NCI-H1092 (cell line): ENCODE results near the gene TNPO1.

ENCODE experiments used
- DNase-seq: peaks from one replicate; lab custom pipeline; 2025; lab: John Stamatoyannopoulos, UW

The TNPO1 gene

DNA sequence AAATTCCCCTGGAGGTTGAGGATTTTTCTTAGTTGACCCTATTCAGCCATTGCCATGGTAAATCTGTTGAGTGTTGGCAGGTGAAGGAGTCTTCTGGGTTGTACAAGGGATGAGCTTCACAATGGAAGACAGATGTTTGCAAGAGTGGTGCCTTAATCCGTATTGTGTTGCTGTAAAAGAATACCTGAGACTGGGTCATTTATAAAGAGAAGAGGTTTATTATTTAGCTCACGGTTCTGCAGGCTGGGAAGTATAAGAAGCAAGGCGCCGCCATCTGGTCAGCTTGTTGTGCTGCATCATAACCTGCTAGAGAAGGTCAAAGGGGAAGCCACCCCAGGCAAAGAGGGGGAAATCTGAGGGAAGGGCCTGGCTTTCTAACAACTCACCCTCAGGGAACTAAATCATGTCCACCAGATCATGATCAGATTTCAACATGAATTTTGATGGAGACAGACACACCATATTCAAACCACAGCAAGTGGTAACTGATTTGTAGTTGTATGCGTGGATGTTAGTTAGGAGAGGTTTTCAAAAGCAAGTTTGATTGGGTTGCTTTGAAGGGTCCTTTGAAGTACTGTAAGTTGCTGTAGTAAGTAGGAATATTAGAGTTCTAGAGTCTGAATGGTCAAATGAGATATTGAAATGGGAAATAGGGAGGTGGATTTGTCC is 2.5 kb downstream of the TNPO1 start:
- DNase-seq, result peak; percentile 22

DNA sequence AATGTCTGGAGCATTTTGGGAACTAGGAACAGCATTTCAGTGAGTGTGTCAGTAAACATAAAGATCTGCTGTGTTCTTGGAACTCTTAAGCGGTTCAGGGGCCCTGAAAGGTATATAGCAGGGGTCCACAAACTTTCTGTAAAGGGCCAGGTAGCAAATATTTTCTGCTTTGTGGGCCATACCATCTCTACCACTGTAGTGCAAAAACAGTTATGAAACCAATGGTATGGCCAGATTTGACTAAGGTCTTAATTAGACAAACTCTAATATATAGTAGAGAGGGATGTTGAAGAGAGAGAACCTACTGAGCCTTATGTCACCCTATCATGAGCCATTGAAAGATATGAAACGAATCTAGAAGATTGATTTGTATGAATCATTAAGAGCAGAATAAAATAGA is 5.3 kb downstream of the TNPO1 start:
- DNase-seq, result no peak

DNA sequence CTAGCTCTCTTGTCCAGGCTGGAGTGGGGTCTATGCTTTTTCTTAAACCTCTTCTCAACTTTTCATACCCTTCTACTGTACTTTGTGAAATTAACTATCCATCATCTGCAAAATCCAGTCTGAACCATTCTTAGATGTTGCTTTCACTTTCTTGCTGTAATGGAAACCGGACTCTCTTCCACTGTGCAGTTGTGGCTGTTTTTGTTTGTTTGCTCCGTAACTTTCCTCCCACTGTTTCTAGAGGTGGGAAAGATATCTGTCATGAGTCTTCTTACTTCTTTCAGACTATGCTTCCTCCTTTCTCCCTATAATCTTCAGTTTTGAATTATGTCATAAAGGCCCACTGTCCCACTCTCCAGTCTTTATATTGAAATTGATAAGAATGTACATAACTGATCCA is 6.5 kb downstream of the TNPO1 start:
- DNase-seq, result no peak

DNA sequence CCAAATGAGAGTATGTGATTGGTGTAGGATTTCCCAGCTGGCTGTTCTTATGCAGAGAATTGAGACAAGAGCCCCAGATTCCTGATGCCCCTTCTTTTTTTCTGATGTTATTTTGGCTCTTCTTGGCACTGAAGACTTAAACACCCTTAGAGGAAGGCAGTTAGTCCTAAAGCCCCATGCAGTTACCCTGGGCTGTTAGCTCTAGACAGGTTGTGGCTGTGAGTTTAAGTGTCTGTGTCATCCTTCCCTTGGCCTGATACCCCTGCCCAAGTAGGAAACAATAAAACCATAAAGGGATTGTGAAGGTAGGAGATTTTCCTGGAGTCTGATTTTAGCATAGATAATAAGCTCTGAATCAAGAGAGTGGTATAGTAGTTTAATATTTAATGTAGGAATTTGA is 13.2 kb downstream of the TNPO1 start:
- DNase-seq, result no peak

DNA sequence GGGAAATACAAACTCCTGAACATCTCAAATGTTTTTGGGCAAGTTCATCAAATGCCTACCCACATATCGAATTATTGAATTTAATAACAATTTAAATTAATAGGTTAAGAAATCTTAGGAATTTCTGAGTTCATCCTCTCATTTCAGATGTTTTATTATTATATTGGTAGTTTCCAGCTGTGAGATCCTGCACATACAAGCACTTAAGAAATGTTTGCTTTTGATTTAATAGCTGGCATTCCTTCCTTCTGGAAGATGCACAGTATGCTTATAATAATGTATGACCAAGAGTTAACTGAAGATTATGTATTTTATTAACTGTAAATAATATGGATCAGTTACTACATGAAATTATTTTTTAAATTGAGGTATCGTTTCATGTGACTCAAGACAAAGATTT is 13.9 kb downstream of the TNPO1 start:
- DNase-seq, result no peak

DNA sequence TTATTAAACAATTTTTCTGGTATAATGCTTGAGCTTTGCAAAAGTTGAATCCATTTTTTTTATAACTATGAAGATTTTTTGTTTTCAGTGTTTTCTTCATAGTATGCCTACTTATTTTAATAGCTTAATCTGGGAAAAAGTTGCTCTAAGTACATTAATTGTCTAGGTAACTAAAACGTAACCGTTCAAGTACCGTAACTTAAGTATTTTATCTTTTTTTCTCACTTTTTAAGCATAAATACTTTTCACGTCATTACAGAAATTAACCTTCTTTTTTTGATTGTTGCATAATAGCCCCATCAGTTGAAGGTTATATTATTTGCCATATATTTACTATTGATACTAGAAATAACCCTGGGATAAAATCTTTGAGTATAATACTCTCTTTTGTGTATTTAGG is 15.2 kb downstream of the TNPO1 start:
- no peak for DNase-seq

DNA sequence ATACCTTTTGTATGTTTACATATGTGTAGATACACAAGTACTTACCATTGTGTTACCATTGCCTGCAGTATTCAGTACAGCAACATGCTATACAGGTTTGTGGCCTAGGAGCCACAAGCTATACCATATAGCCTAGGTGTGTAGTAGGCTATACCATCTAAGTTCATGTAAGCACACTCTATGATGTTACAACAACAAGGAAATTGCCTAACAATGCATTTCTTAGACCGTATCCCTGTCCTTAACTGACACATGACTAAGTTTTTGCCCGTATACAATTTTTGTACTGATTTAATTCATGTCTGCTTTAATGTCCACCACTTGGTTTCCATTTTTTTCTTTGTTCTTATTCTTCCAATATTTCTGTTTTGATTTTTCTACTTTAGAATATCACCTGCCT is 18.5 kb downstream of the TNPO1 start:
- no peak for DNase-seq

DNA sequence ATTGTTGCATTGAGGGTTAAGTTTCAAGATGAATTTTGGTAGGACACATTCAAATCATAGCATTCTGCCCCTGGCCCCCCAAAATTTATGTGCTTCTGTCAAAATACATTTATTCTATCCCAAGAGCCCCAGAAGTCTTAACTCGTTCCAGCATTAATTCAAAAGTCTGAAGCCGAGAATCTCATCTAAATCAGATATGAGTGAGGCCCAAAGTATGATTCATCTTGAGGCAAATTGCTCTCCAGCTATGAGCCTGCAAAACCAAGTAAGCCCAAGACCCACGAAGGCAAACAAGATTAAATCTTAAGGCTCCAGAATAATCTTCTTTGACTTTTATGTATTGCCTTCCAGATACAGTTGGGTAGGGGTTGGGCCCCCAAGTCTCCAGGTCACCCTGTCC is 19.2 kb downstream of the TNPO1 start:
- no peak for DNase-seq

DNA sequence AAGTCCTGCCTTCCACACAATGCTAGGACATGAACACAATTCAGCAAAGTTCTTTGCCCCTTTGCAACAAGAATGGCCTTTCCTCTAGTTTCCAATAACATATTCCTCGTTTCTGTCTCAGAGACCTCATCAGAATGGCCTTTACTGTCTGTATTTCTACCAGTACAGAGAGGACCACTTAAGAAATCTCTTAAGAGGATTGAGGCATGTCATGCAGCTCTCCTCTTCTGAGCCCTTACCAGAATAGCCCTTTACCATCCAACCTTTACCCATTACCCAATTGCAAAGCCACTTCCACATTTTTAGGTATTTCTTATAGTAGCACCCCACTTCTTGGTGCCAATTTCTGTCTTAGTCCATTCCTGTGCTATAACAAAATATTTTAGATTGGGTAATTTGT is 20.3 kb downstream of the TNPO1 start:
- no peak for DNase-seq

DNA sequence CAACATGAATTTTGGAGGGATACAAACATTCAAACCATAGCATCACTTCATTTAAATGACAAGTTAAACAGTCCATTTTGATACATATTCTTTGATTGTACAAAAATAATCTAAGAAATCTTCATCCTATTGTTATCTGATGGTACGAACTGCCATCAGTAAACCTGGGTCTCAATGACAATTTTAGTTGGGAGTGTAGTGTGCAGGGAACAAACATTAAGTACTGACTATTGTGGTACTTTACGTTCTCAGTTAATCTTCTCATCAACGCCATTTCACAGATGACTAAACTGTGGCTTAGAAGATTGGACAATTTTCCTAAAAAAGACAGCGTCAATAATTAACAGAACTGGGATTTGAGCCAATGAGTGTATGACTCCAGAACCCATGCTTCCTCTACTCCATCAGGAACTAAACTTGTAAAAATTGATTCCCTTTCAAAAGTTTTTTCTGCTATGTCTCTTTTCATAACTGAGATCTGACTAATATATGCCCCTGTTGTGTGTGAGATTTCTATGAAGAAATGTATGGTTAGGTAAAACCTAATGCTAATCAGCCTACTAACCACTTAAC is 21.1 kb downstream of the TNPO1 start:
- DNase-seq, result no peak

DNA sequence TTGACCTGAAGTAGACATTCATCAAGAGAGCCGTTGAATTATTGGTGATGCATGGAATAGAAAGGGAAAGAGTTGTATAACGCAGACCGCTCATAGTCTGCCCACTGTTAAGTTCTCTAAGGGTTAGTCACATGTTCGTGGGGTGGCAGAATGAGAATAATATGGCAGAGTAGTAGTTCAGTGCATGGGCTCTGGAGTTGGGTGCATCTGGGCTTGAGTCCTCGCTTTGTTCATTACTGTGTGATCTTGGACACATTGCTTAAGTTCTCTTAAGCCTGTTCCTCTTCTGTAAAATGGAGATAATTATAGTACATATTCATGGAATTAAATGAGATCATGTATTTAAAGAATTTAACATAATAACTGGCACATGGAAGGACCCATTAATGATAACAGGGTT is 23.6 kb downstream of the TNPO1 start:
- no peak for DNase-seq

DNA sequence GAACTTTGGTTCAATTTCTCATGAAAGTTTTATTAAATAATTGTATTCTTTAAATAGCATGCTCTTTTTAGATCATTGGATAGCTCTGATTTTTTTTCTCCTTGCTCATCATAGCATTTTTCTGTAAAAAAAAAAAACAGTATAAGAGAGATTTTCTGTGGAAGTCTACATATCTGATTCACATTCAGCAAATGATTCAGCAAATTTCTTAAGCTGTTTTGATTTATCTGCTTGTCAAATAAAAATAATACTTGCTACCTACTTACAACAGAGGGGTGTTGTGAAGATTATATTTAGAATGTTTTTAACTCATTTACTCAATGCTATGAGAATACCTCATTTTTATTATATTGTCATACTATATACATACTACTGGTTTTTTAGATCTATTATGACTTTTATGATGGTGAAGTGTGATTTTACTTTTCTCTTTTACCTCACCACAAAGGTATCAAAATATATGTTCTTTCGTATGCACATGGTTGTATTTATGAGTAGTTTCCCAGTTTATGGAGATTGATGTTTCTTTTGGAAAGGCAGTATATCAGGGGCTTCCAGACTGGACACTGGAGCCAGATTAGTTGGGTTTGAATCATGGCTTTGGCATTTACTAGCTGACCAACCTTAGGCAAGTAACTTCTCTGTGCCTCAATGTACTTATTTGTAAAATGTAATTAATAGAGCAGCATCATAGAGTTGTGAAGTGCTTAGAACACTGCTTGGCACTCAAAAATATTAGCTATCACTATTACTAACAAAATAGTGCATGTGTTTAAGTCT is 25.5 kb downstream of the TNPO1 start:
- DNase-seq, result no peak

DNA sequence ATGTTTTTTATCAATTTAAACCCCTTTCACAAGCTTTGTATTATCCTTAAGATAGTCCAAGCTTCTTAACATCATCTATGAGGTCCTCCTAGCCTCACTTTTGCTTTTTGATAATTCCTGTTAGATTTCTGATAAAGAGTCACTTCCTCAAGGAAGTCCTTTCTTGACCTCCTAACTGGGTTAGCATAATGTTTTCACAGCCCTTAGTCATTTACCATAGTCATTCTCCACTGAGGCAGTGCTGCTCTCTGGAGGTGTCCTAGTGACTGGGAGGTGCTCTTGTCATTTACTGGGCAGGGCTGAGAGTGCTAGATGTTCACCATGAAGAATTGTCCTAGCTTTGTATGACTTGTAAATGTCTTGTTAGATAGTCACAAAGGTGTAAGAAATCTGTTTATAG is 26.4 kb downstream of the TNPO1 start:
- DNase-seq, result no peak

DNA sequence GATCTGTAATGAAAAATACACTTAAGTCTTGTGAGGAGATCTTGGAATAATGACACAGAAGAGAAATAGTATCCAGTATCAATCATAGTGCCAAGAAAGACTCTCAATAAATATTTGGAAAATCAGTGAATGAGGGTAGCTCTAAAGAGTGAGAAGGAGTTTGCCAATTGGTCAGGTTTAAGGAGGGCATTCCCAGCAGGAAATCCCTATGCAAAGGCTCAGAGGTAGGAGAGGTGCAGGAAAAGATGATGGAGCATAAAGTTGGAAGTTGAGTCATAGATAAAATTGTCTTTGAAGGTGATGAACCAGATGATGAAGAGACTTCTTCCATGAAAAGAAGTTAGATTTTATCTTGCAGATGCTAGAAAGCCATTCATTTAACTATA is 27.8 kb downstream of the TNPO1 start:
- no peak for DNase-seq

DNA sequence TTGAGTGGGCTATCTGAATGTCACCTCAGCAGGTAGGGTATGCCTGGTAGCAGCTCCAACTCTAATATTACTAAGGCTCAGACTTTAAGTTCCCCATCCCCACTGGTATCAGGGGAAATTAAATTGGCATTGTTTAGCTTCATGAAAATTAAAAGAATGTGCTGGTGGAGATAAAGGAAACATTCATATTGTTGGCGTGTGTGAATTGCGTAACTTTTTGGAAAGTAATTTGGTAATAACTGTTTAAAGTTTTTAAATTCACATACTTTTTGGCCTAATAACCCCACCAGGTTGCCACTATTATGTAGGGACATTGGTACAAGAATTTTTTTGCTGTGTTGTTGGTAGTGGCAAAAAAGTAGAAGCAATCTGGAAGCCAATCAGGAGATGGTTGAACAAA is 29.4 kb downstream of the TNPO1 start:
- no peak for DNase-seq

DNA sequence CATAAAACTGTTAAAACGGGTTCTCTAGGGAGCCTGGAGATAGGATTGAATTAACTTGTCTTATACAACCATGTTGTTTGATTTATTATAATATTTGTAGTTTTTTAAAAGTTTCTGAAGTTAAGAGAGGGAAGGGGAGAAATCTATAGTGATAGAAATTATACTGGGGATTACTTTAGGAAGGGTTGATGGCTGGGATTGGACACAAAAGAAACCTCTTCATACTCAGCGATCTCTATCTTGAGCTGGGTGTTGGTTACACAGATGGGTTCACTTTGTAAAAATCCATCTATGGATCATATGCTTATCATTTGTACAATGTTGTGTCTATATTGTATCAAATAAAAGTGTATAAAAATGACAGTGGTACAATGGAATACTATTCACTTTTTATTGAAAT is 30.0 kb downstream of the TNPO1 start:
- no peak for DNase-seq

DNA sequence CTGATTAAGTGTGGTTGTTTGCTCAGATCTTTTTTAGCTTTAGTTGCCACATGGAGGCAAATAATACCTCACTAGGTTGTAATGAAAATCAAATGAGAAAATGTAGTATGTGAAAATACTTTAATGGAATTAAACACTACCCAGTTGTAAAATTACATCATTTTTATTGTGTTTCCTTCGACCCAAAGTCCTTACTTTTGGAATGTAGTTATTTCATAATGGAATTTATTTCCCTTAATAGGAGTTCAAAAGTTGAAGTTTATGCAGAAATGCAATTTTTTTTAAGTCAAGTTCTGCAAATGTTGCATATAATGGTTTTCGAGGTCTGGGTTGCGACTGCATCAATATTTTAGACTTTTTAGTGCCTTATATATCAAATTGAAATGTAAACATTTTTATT is 31.0 kb downstream of the TNPO1 start:
- no peak for DNase-seq

DNA sequence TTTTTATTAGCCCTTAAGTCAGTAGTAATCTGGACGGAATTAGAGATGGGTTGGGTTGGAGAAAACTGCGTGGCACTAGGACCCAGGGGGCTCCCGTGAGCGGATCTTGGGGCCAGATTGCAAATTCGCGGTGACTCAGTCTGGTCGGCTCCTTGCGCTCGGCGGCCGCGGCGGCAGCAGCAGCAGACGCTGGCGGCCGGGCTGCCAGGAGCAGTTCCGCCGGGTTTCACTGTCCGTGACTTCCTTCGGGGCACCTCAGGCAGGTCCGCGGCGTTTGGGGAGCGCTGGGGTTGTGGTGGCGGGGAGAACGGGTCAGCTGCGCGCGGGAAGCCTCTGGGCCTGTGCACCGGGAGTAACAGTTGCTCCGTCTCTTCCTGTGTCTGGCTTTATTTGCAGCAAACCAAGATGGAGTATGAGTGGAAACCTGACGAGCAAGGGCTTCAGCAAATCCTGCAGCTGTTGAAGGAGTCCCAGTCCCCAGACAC is 31.6 kb downstream of the TNPO1 start:
- peak; percentile 57 for DNase-seq

DNA sequence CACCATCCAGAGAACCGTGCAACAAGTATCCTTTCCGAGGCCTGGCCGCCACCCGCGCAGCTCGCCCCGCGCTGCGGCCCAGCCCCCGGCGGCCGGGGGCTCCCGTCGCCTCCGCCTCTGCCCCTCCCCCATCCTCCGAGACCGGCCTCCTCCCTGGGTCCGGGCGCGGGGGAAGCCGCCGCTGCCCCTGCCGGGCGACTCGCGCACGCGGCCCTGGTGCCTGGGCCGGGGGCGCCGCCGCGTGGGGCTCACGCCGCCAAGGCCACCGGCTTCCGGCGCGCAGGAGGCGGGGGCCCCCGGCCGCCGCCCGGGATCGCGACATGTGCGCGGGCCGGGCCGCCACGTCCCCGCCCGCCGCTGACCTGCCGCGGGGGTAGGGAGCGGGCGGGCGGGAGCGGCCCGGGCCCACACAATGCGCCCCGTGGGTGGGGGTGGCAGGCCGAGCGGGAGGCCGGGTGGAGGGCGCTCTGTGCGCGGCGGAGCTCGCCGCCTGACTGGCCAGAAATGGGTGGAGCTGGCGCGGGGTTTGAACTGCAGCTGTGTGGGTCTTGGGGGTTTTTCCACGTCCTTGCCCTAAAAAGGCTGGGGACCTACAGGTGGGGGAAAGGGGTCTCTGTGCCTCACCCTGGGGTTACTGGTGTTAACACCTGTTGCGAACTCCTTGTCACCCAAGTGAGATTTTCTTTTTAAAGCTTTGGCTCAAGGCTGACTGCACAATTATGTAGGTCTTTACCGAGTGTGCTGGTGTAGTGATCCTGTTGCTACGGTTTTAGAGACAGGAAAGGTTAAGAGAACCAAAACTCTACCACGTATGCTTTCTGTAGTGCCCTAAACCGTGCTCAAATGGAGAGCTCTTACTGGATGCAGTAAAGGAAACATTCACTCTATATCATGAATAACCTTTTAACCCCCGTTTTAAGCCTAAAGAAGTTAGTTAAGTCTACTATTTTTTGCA is 32.3 kb downstream of the TNPO1 start:
- no peak for DNase-seq

DNA sequence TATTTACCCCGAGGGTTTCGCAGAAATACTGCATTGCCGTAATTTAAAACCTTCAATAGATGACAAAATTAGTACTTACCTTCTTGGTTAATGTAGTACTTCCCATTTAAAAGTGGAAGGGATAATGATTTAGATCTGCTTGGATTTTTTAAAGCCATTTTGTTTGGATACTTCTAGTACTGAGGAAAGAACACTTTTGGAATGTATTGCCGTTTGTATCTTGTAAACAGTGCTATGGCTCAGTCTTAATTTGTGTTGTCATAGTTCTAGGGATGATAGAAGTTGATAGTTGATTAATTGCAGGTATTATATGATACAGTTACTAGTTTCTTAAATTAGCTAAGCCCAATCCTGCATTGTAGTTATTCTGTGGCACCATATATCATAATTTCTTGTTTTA is 33.1 kb downstream of the TNPO1 start:
- no peak for DNase-seq

DNA sequence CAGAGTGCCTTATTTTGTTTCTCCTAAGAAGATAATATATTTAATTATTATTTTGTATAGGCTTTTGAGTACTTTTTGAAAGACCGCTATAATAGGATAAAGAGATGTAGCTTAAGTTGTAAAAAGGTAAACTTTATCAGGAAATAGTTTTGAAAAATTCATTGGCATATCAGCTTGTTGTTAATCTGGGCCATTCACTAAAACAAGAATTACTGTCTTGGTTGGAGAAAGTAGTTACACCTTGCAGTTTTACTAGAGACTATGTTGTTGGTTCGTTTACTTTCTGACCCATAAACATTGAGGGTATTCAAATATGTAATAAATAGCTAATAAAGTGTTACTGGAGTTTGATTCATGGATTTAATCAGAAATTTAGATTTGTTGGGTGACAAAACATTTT is 33.7 kb downstream of the TNPO1 start:
- no peak for DNase-seq

DNA sequence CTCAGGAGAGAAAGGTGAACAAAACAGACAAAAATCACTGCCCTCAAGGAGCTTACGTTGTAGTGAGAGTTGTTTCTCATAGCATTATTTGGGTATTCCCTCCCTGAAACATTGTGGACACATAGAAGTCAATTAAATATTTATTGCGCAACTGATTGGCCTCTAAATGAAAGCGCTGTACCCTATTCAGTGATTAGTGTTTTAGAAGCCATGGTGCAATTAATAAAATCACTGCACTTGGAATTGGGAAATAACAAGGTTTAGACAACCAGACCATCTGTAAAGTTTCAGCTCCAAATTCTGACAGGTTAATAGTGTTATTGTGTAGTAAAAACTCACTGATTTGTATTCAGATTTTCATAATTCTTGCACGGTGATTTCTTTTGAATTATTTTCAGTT is 35.9 kb downstream of the TNPO1 start:
- no peak for DNase-seq
